Putamen (tissue), 1 donor: ENCODE measurements around the gene VAV1.
A peak's percentile ranks its signal among the peaks of the same experiment; 100 is the strongest.
"Not testable (repeated sequence)": the region's sequence is repeated elsewhere in the genome, so short reads cannot be mapped to it uniquely, and the experiment has no call there.

Experiments
- DNase-seq: peaks from one replicate; pipeline ENCODE4 v3.0.0-alpha.2; 2016; ENCODE audit warnings: low spot score

VAV1 gene

GRCh38 chr19:6737873-6738786 lies 34.4 kb upstream of the VAV1 start:
- peak; percentile 100 for DNase-seq

GRCh38 chr19:6738787-6739389 lies 33.6 kb upstream of the VAV1 start:
- DNase-seq, result no peak

GRCh38 chr19:6739390-6739882 lies 33.1 kb upstream of the VAV1 start, which contains the start of gene TRIP10:
Gene TRIP10, plus strand, starts transcription at chr19:6739680. Its CDS starts 82 bp downstream, at chr19:6739762.
- DNase-seq, result peak; percentile 84

GRCh38 chr19:6739883-6740588 lies 32.5 kb upstream of the VAV1 start:
- DNase-seq, result no peak

- DNase-seq, result no peak
Measured at GRCh38 chr19:6740589-6741343, 31.7 kb upstream of the VAV1 start.

- DNase-seq, result no peak
Measured at GRCh38 chr19:6743066-6743465, 29.4 kb upstream of the VAV1 start.

GRCh38 chr19:6743714-6744380 lies 28.7 kb upstream of the VAV1 start:
- no peak for DNase-seq

GRCh38 chr19:6744381-6745301 lies 27.9 kb upstream of the VAV1 start:
- DNase-seq, result peak; percentile 52

- DNase-seq, result no peak
Measured at GRCh38 chr19:6745965-6746364, 26.5 kb upstream of the VAV1 start.

GRCh38 chr19:6748543-6748942 lies 24.0 kb upstream of the VAV1 start:
- not testable (repeated sequence) for DNase-seq

GRCh38 chr19:6750062-6750461 lies 22.4 kb upstream of the VAV1 start:
- no peak for DNase-seq

GRCh38 chr19:6751189-6751588 lies 21.3 kb upstream of the VAV1 start:
- DNase-seq, result no peak

GRCh38 chr19:6752256-6753177 lies 20.0 kb upstream of the VAV1 start:
- no peak for DNase-seq

- DNase-seq, result no peak
Measured at GRCh38 chr19:6753178-6754031, 19.1 kb upstream of the VAV1 start.

- no peak for DNase-seq
Measured at GRCh38 chr19:6754136-6754535, 18.4 kb upstream of the VAV1 start.

GRCh38 chr19:6754653-6755463 lies 17.6 kb upstream of the VAV1 start:
- no peak for DNase-seq

GRCh38 chr19:6760606-6761005 lies 11.9 kb upstream of the VAV1 start:
- no peak for DNase-seq
